OCI-LY7 (cell line): ENCODE results near the gene KCNIP4.

Source experiments
- EZH2phosphoT487 ChIP-seq: fragments of 200-600 bp; sonication (generic); IDR thresholded peaks from 2 replicates; pipeline ENCODE4 v1.6.1; 2018; ENCODE audit warnings: low read depth, borderline replicate concordance, mild to moderate bottlenecking, mixed run types, antibody characterized with exemption, low read length, moderate library complexity, mixed read lengths
- TF ChIP-seq, protein P1 (sequence below): fragments of 200-600 bp; sonication (generic); conservative IDR thresholded peaks from 2 replicates; pipeline ENCODE4 v1.5.1; 2014; ENCODE audit warnings: mild to moderate bottlenecking, antibody characterized with exemption, low read length, moderate library complexity, mixed read lengths

DNA sequence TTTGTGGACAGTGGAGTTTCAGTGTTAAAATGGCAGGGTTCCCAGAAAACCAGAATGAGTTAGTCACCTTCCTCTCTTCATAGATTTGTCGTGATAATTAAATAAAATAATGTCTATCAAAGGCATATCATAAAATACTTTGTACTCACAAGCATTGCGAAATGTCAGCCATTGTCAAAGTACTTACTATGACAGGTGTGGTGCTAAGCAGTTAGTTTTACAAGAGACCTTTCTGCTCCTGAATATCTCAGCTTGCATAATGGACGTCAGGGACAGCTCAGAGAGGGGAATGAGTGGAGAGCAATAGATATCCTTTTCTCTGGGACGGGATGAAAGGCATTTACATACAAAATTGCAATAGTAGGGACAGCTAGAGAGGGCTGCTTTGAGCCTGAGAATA is 560.9 kb downstream of the KCNIP4 start:
- TF ChIP-seq, protein P1, sequence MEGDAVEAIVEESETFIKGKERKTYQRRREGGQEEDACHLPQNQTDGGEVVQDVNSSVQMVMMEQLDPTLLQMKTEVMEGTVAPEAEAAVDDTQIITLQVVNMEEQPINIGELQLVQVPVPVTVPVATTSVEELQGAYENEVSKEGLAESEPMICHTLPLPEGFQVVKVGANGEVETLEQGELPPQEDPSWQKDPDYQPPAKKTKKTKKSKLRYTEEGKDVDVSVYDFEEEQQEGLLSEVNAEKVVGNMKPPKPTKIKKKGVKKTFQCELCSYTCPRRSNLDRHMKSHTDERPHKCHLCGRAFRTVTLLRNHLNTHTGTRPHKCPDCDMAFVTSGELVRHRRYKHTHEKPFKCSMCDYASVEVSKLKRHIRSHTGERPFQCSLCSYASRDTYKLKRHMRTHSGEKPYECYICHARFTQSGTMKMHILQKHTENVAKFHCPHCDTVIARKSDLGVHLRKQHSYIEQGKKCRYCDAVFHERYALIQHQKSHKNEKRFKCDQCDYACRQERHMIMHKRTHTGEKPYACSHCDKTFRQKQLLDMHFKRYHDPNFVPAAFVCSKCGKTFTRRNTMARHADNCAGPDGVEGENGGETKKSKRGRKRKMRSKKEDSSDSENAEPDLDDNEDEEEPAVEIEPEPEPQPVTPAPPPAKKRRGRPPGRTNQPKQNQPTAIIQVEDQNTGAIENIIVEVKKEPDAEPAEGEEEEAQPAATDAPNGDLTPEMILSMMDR: no peak
- TF ChIP-seq EZH2phosphoT487: no peak
